Thymus (tissue), 11 donors: ENCODE data around the gene DERA. TPM values are rescaled to one million over a fixed set of nuclear protein-coding genes. Genes with fewer than 3 reads are reported as not detected.

Experiments
- DNase-seq, 9 donors: peaks; one replicate each; pipeline ENCODE4 v3.0.0-alpha.2; 2013; ENCODE audit warnings: low spot score in 9 of 9, low read depth in 6 of 9, missing footprints in 1 of 9
- H3K27ac ChIP-seq, 2 donors: one replicate each; pipeline ENCODE4 v1.5.1; 2013; ENCODE audit warnings: control low read depth in 1 of 2, low read depth in 1 of 2, low read length in 1 of 2, mild to moderate bottlenecking in 1 of 2, moderate library complexity in 1 of 2
- H3K27me3 ChIP-seq, 2 donors: one replicate each; pipeline ENCODE4 v1.5.1; 2013; ENCODE audit warnings: low read length in 1 of 2; ENCODE audit not compliant: control insufficient read depth in 2 of 2, insufficient read depth in 1 of 2
- H3K36me3 ChIP-seq, 2 donors: one replicate each; pipeline ENCODE4 v1.5.1; 2013; ENCODE audit warnings: low read length in 1 of 2, mild to moderate bottlenecking in 1 of 2, moderate library complexity in 1 of 2; ENCODE audit not compliant: control insufficient read depth in 2 of 2, insufficient read depth in 2 of 2
- H3K4me1 ChIP-seq, 2 donors: one replicate each; pipeline ENCODE4 v1.5.1; 2013; ENCODE audit warnings: low read length in 2 of 2; ENCODE audit not compliant: control insufficient read depth in 2 of 2, insufficient read depth in 2 of 2
- H3K4me3 ChIP-seq, 2 donors: one replicate each; pipeline ENCODE4 v1.5.1; 2013; ENCODE audit warnings: low read length in 2 of 2, control low read depth in 1 of 2, mild to moderate bottlenecking in 1 of 2
- H3K9me3 ChIP-seq, 2 donors: one replicate each; pipeline ENCODE4 v1.5.1; 2013; ENCODE audit warnings: low read length in 1 of 2, mild to moderate bottlenecking in 1 of 2; ENCODE audit not compliant: control insufficient read depth in 2 of 2, insufficient read depth in 1 of 2
- WGBS: extraction: QIAGEN DNeasy Blood & Tissue Kit; methylation state at CpG from one replicate; pipeline ENCODE4 v1.1.7; 2013; 5-methylcytosine and 5-hydroxymethylcytosine counted together
- polyA plus RNA-seq: library from polyadenylated mRNA; stranded (reverse); fragments of 200-250 nt; gene quantifications from one replicate; pipeline ENCODE4 v1.2.3, GENCODE V29; 2013
- total RNA-seq: library from RNA; stranded (reverse); fragments of 120-200 nt; gene quantifications from one replicate; pipeline ENCODE4 v1.2.4, GENCODE V29; 2013
- donor health status: healthy.

Gene DERA
- total and polyA plus RNA-seq, 2 donors, result 25.7 to 27.7 TPM

DNA sequence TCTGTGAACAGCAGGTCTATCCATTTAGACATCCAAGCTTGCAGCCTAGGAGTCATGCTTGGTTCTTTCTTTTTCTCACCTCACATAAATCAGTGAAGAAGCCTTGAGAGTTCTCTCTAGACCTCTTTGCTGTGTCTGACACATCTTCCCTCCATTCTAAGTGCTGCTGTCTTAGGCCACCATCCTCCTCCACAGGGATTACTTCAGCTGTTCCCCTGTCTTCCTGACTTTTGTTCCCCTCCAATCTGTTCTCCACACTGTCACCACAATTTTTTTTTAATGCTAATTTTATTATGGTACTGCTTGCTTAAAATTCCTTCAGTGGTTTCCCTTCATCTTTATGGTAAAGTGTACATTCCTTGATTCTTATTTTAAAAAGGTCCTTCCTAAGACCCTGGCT is 71.8 kb downstream of the DERA start:
- H3K27me3 ChIP-seq, result no peaks in the 10 kb centered on the region
- H3K4me3 ChIP-seq, result no peak overlapping the region
- peaks cover 0 to under 1% of the 10 kb centered on the region in 2 donors for H3K9me3 ChIP-seq
- no peak overlapping the region for H3K27ac ChIP-seq
- H3K36me3 ChIP-seq, result peaks cover 5 to 16% of the 10 kb centered on the region in 2 donors
- H3K4me1 ChIP-seq, result no peaks in the 10 kb centered on the region
- DNase-seq, result no peak

GRCh38 chr12:15984097-15984800 is 73.1 kb downstream of the DERA start:
- DNase-seq, result no peak
- H3K36me3 ChIP-seq, result peaks cover 17 to 26% of the 10 kb centered on the region in 2 donors
- 99% methylated on average over 6 of the region's 6 CpGs for WGBS
- H3K27me3 ChIP-seq, result no peaks in the 10 kb centered on the region
- H3K9me3 ChIP-seq, result peaks cover 0 to 2% of the 10 kb centered on the region in 2 donors
- H3K4me3 ChIP-seq, result no peak overlapping the region
- no peaks in the 10 kb centered on the region for H3K4me1 ChIP-seq
- no peak overlapping the region for H3K27ac ChIP-seq

DNA sequence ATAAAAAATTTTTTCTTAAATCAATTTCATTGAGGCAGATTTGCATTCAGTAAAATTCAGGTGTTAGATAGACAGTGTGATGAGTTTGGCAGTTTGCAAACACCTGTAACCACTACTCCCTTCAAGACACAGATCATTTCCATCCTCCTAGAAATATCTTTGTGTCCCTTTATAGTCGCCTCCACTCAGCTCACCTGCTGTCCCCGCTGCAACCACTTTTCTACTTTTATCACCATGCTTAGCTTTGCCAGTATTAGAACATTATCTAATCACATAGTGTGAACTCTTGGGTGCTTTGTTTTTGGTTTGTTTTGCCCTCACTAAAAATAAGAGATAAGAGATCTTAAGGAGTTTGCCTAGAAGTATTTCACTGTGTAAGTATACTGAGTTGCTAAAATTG is 73.8 kb downstream of the DERA start:
- H3K9me3 ChIP-seq, result peaks cover 0 to 2% of the 10 kb centered on the region in 2 donors
- H3K27me3 ChIP-seq, result no peaks in the 10 kb centered on the region
- H3K36me3 ChIP-seq, result peaks cover 17 to 26% of the 10 kb centered on the region in 2 donors
- WGBS, result 60% methylated on average over 2 of the region's 2 CpGs
- H3K27ac ChIP-seq, result no peak overlapping the region
- peak in 1 of 9 donors; percentile 9 for DNase-seq
- H3K4me3 ChIP-seq, result no peak overlapping the region
- no peaks in the 10 kb centered on the region for H3K4me1 ChIP-seq

GRCh38 chr12:15987696-15988095 is 76.6 kb downstream of the DERA start:
- Histone ChIP-seq H3K27me3 (no peaks in the 10 kb centered on the region), H3K4me3 (no peak overlapping the region), H3K9me3 (peaks cover 0 to 2% of the 10 kb centered on the region in 2 donors), H3K27ac (no peak overlapping the region), H3K36me3 (peaks cover 17 to 26% of the 10 kb centered on the region in 2 donors), H3K4me1 (no peaks in the 10 kb centered on the region)
- 98% methylated on average over 11 of the region's 11 CpGs for WGBS
- no peak for DNase-seq

- Histone ChIP-seq H3K36me3 (peaks cover 13 to 17% of the 10 kb centered on the region in 2 donors), H3K9me3 (peaks cover 0 to 2% of the 10 kb centered on the region in 2 donors), H3K27ac (no peak overlapping the region), H3K27me3 (no peaks in the 10 kb centered on the region), H3K4me1 (no peaks in the 10 kb centered on the region), H3K4me3 (no peak overlapping the region)
- 98% methylated on average over 6 of the region's 6 CpGs for WGBS
- DNase-seq, result no peak
Observed at GRCh38 chr12:15988983-15989755, 78.0 kb downstream of the DERA start.

DNA sequence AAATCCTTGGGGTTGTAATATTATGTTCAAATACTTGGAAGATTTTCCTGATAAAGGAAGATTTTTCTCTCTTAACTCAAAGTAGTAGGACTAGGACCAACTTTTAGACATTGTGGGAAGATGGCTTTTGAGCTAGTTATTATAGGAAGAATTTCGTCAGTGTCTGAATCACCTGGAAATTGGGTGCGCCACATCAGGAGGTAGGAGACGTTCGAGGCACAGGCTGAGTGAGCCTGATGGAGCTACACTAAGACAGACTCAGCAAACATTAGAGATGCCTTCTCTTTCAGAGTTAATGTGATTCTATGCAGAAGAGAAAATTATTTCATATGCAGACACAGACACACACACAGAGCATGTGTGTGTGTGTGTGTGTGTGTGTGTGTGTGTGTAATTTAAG is 84.7 kb downstream of the DERA start:
- Histone ChIP-seq H3K27ac (no peak overlapping the region), H3K4me3 (no peak overlapping the region), H3K27me3 (no peaks in the 10 kb centered on the region), H3K36me3 (no peaks in the 10 kb centered on the region), H3K9me3 (no peaks in the 10 kb centered on the region), H3K4me1 (no peaks in the 10 kb centered on the region)
- 98% methylated on average over 4 of the region's 4 CpGs for WGBS
- DNase-seq, result no peak

GRCh38 chr12:15996254-15996653 is 85.1 kb downstream of the DERA start:
- 96% methylated on average over 3 of the region's 3 CpGs for WGBS
- H3K27me3 ChIP-seq, result no peaks in the 10 kb centered on the region
- peak in 1 of 9 donors; percentile 10 for DNase-seq

DNA sequence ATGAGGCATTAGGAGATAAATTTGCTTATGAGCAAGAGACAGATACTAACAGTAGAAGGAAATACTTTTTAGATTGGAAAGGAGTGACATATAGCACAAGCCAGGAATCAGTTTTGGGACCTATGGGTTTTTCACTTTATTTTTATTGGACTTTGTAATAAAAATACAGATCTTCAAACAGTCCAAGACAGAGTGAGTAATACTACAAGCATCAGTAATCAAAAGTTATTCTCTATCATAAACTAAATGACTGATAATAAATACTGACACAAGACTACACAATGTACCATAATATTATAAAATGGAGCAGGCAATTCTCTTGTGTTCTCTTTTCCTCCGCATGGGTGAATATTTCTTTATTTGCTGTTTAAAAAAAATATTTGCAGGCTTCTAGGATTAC is 85.8 kb downstream of the DERA start:
- Histone ChIP-seq H3K4me3 (no peak overlapping the region), H3K36me3 (no peaks in the 10 kb centered on the region)
- WGBS, result 100% methylated on average over 1 of the region's 1 CpG

More at GRCh38 chr12:15996254-15996653, 85.1 kb downstream of the DERA start:
- Histone ChIP-seq H3K27ac (no peak overlapping the region), H3K4me3 (no peak overlapping the region), H3K36me3 (no peaks in the 10 kb centered on the region), H3K4me1 (no peaks in the 10 kb centered on the region), H3K9me3 (no peaks in the 10 kb centered on the region)

GRCh38 chr12:15997910-15998309 is 86.8 kb downstream of the DERA start:
- Histone ChIP-seq H3K4me1 (no peaks in the 10 kb centered on the region), H3K4me3 (no peak overlapping the region), H3K27me3 (no peaks in the 10 kb centered on the region), H3K9me3 (no peaks in the 10 kb centered on the region), H3K27ac (no peak overlapping the region), H3K36me3 (no peaks in the 10 kb centered on the region)
- DNase-seq, result no peak
- WGBS, result 98% methylated on average over 2 of the region's 2 CpGs

More for the DNA sequence above, 85.8 kb downstream of the DERA start:
- no peak for DNase-seq
- Histone ChIP-seq H3K9me3 (no peaks in the 10 kb centered on the region), H3K27ac (no peak overlapping the region), H3K27me3 (no peaks in the 10 kb centered on the region), H3K4me1 (no peaks in the 10 kb centered on the region)
